Measurements from ENCODE around the gene COL24A1.

COL24A1 gene

DNA sequence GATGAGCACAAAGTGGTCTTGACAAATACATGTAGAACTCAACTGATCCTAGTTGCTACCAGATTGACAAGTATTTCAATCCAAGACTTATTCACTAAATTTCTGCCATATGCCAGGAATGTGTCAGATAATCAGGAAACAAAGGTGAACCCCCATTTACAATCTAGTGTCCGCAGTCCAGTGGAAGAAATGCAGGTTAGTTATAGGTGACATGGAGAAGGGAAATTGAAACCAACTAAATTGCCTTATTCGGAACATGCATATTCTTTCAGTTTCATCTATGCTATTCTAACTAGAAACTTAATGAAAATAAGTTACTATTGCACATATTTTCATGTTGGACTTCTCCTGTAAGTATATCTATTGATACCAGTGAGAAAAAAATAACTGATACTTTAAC, 209.4 kb downstream of the COL24A1 start:
- DNase-seq (no peak), ATAC-seq (no peak)
- Mint-ChIP-seq H3K27ac (no peak overlapping the region), H3K9me3 (no peaks in the 10 kb centered on the region), H3K4me3 (no peak overlapping the region), H3K36me3 (ENCODE audit: low read depth) (no peaks in the 10 kb centered on the region), H3K4me1 (no peaks in the 10 kb centered on the region), H3K27me3 (no peaks in the 10 kb centered on the region)

DNA sequence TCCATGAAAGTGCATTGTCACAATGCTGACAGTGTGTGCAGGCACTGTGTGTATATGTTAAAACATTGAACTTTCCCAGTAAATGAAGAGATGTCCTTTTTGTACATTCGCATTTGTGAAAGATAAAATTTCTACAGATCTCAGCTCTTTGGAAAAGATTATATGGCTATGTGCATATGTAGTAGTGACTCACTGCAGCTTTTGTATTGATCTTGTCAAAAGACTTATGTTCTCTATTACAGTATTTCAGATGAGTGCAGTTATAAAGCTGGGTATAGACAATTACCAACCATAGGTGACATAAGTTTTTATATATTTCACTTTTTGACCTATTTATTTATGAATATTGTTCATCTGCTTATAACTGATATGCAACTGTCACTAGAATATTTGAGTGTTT, 212.6 kb downstream of the COL24A1 start:
- H3K27ac Mint-ChIP-seq: no peak overlapping the region
- H3K27me3 Mint-ChIP-seq: no peaks in the 10 kb centered on the region
- DNase-seq (no peak), ATAC-seq (no peak)
- no peaks in the 10 kb centered on the region for H3K4me1 Mint-ChIP-seq
- H3K4me3 Mint-ChIP-seq: no peak overlapping the region
- H3K36me3 Mint-ChIP-seq (ENCODE audit: low read depth): no peaks in the 10 kb centered on the region
- H3K9me3 Mint-ChIP-seq: no peaks in the 10 kb centered on the region

DNA sequence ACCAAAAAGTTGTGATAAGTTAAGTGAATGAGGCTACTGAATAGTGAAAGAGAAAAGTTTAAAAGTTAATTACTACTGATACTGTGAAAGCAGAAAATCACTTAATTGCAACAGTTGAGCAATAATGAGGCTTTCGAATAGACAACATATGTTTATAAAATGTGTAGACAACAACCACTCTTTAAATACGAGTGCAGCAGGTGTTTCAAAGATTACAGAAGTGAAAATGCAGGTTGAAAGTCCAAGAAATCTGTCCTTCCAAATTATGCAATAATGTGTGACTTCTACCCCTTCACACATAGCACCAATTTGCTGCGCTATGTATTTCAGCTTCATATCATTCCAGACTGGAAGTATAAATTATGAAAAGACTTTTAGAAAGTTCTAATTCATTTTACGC, 213.0 kb downstream of the COL24A1 start:
- no peak for DNase-seq
- Mint-ChIP-seq H3K4me3 (no peak overlapping the region), H3K27ac (no peak overlapping the region), H3K27me3 (no peaks in the 10 kb centered on the region), H3K9me3 (no peaks in the 10 kb centered on the region), H3K36me3 (ENCODE audit: low read depth) (no peaks in the 10 kb centered on the region), H3K4me1 (no peaks in the 10 kb centered on the region)
- ATAC-seq: no peak

DNA sequence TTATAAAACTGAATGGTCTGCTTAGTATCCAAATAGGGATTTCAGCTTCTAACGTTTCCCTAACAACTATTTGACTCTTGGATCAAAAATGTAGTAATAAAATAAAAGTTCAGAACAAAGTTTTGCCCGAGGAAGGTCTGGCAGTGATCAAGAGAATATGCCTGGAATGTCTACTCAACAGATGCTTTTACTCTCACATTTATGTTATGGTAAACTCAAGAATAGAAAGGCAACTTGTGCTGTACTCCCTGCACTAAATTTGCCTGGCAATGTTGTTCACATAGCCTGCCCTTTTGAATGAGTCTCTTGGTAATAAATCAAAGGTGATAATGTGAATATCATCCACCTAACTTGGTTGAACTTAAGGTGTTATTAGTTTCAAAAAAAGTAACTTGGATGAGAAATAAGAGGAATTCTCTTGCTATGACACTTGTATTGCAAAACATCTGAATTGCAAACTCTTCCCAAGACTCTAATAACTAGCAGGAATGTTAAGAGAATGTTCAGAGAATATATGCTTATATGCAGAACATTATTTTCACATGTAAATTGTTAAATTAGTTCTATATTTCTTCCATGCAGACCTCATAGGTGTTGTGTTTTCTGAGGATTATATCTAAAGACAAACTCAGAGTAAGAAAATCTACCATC, 215.8 kb downstream of the COL24A1 start:
- Mint-ChIP-seq H3K4me3 (no peak overlapping the region), H3K4me1 (no peaks in the 10 kb centered on the region), H3K27me3 (no peaks in the 10 kb centered on the region), H3K27ac (no peak overlapping the region), H3K36me3 (ENCODE audit: low read depth) (no peaks in the 10 kb centered on the region), H3K9me3 (no peaks in the 10 kb centered on the region)
- ATAC-seq (no peak), DNase-seq (no peak)

DNA sequence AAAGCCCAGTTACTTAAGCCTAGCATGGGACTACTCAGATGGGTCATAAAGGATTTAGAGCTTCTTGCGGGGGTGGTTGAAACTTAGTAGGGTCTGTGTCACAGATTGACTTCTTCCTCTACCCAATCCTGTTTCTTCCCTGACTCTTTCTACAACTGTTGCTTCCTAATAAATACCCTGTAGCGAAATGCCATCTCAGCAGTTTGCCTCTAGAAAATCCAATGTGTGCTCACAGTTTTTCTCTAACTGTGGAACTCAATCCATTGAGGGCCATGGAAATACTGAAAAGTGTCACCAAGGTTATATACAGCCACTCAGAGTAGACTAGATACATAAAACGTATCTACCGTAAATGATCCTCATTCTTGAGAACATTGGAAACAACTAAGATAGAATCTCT, 217.7 kb downstream of the COL24A1 start:
- no peaks in the 10 kb centered on the region for H3K36me3 Mint-ChIP-seq (ENCODE audit: low read depth)
- no peak for ATAC-seq
- H3K27ac Mint-ChIP-seq: no peak overlapping the region
- H3K9me3 Mint-ChIP-seq: no peaks in the 10 kb centered on the region
- H3K27me3 Mint-ChIP-seq: no peaks in the 10 kb centered on the region
- no peaks in the 10 kb centered on the region for H3K4me1 Mint-ChIP-seq
- no peak overlapping the region for H3K4me3 Mint-ChIP-seq
- DNase-seq: no peak

DNA sequence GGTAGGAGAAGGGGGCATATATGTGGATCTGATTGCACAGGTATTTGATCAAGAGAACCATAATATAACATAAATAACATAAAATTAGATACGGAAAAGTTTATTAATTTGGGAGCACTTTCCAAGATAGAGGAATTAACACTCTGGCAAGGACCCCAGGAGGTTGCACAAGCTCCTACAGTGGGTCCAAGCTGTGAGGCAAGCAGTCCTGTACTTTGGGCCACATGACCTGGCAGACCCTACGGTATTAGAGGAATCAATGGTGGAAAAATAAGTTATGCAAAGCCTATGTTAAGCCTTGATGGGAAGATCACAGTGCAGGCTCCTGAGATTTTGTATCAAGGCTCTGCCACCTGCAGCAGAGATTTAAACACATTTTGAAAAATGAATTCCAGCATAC, 220.1 kb downstream of the COL24A1 start:
- no peaks in the 10 kb centered on the region for H3K36me3 Mint-ChIP-seq (ENCODE audit: low read depth)
- DNase-seq (no peak), ATAC-seq (no peak)
- no peak overlapping the region for H3K4me3 Mint-ChIP-seq
- no peaks in the 10 kb centered on the region for H3K27me3 Mint-ChIP-seq
- H3K27ac Mint-ChIP-seq: no peak overlapping the region
- H3K9me3 Mint-ChIP-seq: peaks cover 4% of the 10 kb centered on the region
- no peaks in the 10 kb centered on the region for H3K4me1 Mint-ChIP-seq

DNA sequence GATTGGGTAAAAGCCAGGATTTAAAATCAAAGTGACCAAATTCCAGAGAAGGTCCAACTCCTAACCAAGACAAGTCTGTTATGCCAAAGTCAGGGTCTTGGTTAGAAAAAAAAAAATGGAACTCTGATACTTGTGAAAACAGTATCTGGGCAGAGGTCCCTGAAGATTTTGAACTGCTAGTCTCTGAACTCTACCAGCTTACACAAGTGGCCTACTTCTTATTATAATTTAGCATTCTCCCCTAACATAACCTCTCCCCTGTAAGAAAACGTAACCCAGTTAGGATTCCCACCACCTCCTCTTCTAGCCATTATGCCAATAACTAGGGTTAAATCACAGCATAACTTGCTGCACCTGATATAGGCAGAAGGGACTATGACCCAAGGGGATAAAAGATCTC, 220.5 kb downstream of the COL24A1 start:
- no peak for ATAC-seq
- no peaks in the 10 kb centered on the region for H3K4me1 Mint-ChIP-seq
- DNase-seq: no peak
- H3K27me3 Mint-ChIP-seq: no peaks in the 10 kb centered on the region
- H3K27ac Mint-ChIP-seq: no peak overlapping the region
- H3K4me3 Mint-ChIP-seq: no peak overlapping the region
- peaks cover 4% of the 10 kb centered on the region for H3K9me3 Mint-ChIP-seq
- H3K36me3 Mint-ChIP-seq (ENCODE audit: low read depth): no peaks in the 10 kb centered on the region

DNA sequence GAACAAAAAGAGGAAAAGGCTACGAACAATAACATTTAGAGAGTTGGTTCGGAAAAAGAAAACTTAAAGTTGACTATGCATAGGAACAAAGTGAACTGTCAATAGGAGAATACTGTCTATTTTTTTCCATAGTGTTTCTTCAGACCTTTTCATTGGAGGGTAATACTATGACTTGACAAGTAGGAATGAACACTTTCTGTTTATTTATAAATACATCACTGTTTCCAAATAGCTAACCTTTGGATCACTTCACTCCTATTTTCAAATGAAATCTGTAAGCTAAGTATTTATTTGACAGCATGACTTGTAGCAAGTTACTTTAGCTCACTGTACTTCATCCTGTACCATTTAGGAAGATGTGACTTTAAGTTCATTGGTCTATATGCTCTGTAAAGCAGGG, 221.3 kb downstream of the COL24A1 start:
- no peaks in the 10 kb centered on the region for H3K27me3 Mint-ChIP-seq
- no peaks in the 10 kb centered on the region for H3K4me1 Mint-ChIP-seq
- no peak overlapping the region for H3K27ac Mint-ChIP-seq
- DNase-seq (no peak), ATAC-seq (no peak)
- H3K9me3 Mint-ChIP-seq: peaks cover 4% of the 10 kb centered on the region
- H3K4me3 Mint-ChIP-seq: no peak overlapping the region
- H3K36me3 Mint-ChIP-seq (ENCODE audit: low read depth): no peaks in the 10 kb centered on the region

DNA sequence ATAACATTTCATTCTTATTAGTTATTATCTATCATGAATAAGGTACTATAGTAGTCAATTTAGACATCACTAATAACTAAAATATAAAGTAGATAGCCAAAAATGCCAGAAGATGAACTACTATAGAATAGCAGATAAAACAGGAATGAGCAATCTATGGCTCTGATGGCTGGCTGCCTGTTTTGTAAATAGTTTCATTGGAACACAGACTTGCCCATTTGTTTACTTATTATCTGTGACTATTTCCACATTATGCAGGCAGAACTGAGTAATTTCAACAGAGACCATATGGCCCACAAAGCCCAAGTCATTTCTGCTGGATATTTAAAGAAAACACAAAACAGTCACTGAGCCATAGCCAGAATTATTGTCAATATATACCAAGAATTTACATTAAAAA, 222.1 kb downstream of the COL24A1 start:
- H3K27ac Mint-ChIP-seq: no peak overlapping the region
- DNase-seq: no peak
- no peak overlapping the region for H3K4me3 Mint-ChIP-seq
- H3K4me1 Mint-ChIP-seq: no peaks in the 10 kb centered on the region
- no peaks in the 10 kb centered on the region for H3K27me3 Mint-ChIP-seq
- H3K9me3 Mint-ChIP-seq: peaks cover 4% of the 10 kb centered on the region
- H3K36me3 Mint-ChIP-seq (ENCODE audit: low read depth): no peaks in the 10 kb centered on the region
- no peak for ATAC-seq

DNA sequence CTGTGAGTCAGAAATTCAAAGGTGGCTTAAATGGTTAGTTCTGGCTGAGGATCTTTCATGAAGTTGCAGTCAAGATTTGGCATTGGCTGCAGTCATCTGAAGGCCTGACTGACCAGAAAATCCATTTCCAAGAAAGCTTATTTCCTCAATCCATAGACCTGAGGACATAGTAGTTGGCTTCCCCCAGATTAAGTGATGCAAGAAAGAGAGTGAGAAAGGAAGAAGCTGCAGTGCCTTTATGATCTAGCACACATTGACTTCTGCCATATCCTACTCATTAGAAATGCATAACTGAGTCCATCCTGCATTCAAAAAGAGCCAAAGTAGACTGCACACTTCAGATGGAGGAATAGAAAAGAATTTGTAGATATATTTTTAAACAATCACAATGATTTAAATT, 222.6 kb downstream of the COL24A1 start:
- Mint-ChIP-seq H3K9me3 (peaks cover 4% of the 10 kb centered on the region), H3K36me3 (ENCODE audit: low read depth) (no peaks in the 10 kb centered on the region), H3K4me3 (no peak overlapping the region), H3K4me1 (no peaks in the 10 kb centered on the region), H3K27ac (no peak overlapping the region), H3K27me3 (no peaks in the 10 kb centered on the region)
- ATAC-seq (no peak), DNase-seq (no peak)

DNA sequence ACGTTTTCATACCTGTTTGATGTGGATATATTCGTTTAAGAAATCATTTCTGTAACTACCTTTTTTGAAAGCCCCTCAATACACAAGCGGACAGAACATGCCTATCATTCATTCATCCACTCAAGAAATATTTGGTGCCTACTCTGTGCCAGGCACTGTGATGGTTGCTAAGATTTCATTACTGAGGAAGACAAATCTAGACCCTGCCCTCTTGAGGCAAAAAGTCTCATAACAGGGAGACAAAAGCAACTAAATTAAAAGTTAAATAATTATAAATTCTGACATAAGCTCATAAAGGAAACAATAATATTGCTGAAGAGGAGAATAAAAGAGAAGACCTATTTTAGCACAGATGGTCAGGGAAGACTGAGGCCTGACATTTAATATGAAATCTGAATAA, 244.8 kb downstream of the COL24A1 start:
- no peaks in the 10 kb centered on the region for H3K9me3 Mint-ChIP-seq
- H3K27ac Mint-ChIP-seq: no peak overlapping the region
- H3K4me1 Mint-ChIP-seq: no peaks in the 10 kb centered on the region
- no peak for DNase-seq
- ATAC-seq: no peak
- no peak overlapping the region for H3K4me3 Mint-ChIP-seq
- H3K27me3 Mint-ChIP-seq: no peaks in the 10 kb centered on the region
- no peaks in the 10 kb centered on the region for H3K36me3 Mint-ChIP-seq (ENCODE audit: low read depth)

DNA sequence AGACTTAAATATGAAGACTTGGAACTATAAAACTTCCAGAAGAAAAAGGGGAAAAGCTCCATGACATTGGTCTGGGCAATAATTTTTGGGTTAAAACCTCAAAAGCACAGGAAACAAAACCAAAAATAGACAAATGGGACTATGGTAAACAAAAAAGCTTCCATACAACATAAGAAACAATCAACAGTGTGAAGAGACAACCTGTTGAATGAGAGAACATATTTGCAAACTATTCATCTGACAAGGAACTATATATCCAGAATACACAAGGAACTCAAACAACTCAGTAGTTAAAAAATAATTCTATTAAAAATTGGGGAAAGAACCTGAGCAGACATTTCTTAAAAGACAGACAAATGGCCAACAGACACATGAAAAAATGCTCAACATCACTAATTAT, 255.7 kb downstream of the COL24A1 start:
- H3K4me3 Mint-ChIP-seq: no peak overlapping the region
- H3K27me3 Mint-ChIP-seq: peaks cover 5% of the 10 kb centered on the region
- DNase-seq: no peak
- no peaks in the 10 kb centered on the region for H3K36me3 Mint-ChIP-seq (ENCODE audit: low read depth)
- H3K27ac Mint-ChIP-seq: no peak overlapping the region
- ATAC-seq: no peak
- peaks cover 4% of the 10 kb centered on the region for H3K9me3 Mint-ChIP-seq
- no peaks in the 10 kb centered on the region for H3K4me1 Mint-ChIP-seq

DNA sequence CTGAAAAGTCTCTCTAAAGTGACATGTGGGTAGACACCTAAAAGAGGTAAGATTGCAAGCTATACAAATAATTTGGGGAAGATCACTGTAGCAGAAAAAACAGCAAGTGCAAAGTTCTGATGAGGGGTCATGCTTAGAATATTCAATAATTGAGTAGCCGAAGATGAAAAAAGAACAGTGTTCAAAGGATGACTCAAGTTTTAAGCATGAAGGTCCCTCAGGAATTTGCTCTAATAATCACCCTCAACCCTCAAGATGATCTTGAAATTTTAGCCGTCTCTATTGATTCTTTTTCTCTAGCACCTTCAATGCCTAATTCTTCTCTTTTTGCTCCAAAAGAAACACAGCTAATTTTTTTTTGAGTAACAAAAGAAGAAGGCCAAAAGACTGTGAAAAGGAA, 257.7 kb downstream of the COL24A1 start:
- Mint-ChIP-seq H3K27ac (no peak overlapping the region), H3K36me3 (ENCODE audit: low read depth) (no peaks in the 10 kb centered on the region), H3K4me1 (no peaks in the 10 kb centered on the region), H3K27me3 (peaks cover 5% of the 10 kb centered on the region), H3K4me3 (no peak overlapping the region), H3K9me3 (peaks cover 4% of the 10 kb centered on the region)
- DNase-seq (no peak), ATAC-seq (no peak)

DNA sequence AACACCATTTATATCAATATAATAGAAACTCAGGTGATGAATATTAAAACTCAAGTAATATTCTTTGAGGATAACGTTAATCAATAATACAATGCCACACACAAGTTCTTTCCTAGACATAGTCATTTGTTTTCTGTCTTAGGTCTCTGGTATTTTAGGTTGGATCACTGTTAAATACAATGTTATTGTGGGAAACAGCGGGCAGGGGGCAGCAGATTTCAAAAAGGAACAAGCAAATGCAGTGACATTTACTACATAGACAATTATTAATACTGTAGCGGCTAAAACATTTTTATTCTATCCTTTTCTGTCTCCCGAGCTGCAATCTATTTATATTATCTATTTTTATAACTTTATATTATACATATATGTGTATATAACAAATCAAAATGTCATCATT, 261.9 kb downstream of the COL24A1 start:
- Mint-ChIP-seq H3K4me3 (no peak overlapping the region), H3K9me3 (no peaks in the 10 kb centered on the region)

DNA sequence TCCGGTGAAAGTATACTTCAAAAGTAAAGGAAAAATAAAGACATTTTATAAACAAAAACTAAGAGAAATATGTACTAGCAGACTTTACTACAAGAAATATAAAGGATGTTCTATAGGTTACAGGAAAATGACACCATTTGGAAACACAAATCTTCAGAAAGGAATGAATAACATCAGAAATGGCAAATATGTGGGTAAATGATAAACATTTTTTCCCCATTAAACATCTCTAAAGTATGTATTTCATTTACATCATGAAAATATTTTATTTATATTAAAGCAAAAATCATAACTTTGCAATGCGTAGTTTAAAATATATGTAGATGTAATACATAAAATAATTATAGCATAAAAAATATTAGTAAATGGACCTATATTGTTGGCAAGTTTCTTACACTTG, 264.2 kb downstream of the COL24A1 start:
- Mint-ChIP-seq H3K36me3 (ENCODE audit: low read depth) (no peaks in the 10 kb centered on the region), H3K9me3 (no peaks in the 10 kb centered on the region), H3K4me3 (no peak overlapping the region), H3K27ac (no peak overlapping the region), H3K4me1 (no peaks in the 10 kb centered on the region), H3K27me3 (no peaks in the 10 kb centered on the region)
- DNase-seq (no peak), ATAC-seq (no peak)

More for the DNA sequence above, 261.9 kb downstream of the COL24A1 start:
- peak; percentile 3 for DNase-seq
- no peaks in the 10 kb centered on the region for H3K4me1 Mint-ChIP-seq
- H3K27ac Mint-ChIP-seq: no peak overlapping the region
- no peaks in the 10 kb centered on the region for H3K27me3 Mint-ChIP-seq
- no peaks in the 10 kb centered on the region for H3K36me3 Mint-ChIP-seq (ENCODE audit: low read depth)
- ATAC-seq: no peak

DNA sequence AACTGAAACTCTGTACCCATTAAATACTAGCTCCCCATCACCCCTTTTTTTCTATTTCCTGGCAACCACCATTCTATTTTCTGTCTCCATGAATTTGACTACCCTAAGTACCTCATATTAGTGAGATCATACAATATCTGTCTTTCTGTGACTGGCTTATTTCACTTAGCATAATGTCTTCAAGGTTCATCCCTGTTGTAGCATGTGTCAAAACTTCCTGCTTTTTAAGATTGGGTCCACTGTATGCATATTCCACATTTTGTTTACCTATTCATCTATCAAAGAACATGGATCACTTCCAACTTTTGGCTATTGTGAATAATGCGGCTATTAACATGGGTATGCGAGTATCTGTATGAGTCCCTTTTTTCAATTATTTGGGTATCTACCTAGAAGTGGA, 266.7 kb downstream of the COL24A1 start:
- DNase-seq (no peak), ATAC-seq (no peak)
- H3K36me3 Mint-ChIP-seq (ENCODE audit: low read depth): no peaks in the 10 kb centered on the region
- no peak overlapping the region for H3K27ac Mint-ChIP-seq
- no peaks in the 10 kb centered on the region for H3K27me3 Mint-ChIP-seq
- no peaks in the 10 kb centered on the region for H3K9me3 Mint-ChIP-seq
- no peak overlapping the region for H3K4me3 Mint-ChIP-seq
- no peaks in the 10 kb centered on the region for H3K4me1 Mint-ChIP-seq
